ENCODE measurements around the gene POU2F1.

DNA sequence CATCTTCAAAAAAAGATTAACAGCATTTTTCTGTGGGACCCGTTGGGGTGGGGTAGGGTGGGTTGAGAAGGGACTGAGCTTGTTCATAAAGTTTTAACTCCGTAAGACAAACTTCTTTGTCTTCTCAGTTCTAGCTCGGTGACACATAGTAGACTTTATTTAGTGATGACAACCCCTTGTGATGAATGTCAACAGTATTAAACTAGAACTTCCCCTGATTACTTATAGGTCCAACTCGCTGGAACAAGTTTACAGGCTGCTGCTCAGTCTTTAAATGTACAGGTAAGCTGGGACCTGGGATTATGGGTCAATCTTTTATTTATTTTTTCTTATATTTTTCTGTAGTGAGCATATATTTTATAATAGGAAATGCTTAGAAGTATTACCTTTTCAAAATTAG lies 149.2 kb downstream of the POU2F1 start:
- TF ChIP-seq, protein P1, sequence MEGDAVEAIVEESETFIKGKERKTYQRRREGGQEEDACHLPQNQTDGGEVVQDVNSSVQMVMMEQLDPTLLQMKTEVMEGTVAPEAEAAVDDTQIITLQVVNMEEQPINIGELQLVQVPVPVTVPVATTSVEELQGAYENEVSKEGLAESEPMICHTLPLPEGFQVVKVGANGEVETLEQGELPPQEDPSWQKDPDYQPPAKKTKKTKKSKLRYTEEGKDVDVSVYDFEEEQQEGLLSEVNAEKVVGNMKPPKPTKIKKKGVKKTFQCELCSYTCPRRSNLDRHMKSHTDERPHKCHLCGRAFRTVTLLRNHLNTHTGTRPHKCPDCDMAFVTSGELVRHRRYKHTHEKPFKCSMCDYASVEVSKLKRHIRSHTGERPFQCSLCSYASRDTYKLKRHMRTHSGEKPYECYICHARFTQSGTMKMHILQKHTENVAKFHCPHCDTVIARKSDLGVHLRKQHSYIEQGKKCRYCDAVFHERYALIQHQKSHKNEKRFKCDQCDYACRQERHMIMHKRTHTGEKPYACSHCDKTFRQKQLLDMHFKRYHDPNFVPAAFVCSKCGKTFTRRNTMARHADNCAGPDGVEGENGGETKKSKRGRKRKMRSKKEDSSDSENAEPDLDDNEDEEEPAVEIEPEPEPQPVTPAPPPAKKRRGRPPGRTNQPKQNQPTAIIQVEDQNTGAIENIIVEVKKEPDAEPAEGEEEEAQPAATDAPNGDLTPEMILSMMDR (conservative IDR thresholded peaks at IDR 0.05) = no peak
- no peak for TF ChIP-seq EZH2 (IDR thresholded peaks at IDR 0.05; ENCODE audit: low read depth)
